ENCODE data around the gene CDCA3.

The CDCA3 gene

GRCh38 chr12:6852651-6853354 is 1.7 kb upstream of the CDCA3 start:
- DNase-seq = peak in 1 of 2 experiments; percentile 47

GRCh38 chr12:6851921-6852650 is 1.0 kb upstream of the CDCA3 start, which contains the start of gene USP5:
TSS of gene USP5 (plus strand) at chr12:6852150. CDS start at chr12:6852180, 30 bp downstream.
- peak; percentile 100 for DNase-seq

GRCh38 chr12:6850796-6851152 is 312 bp downstream of the CDCA3 start:
- no peak for DNase-seq

- DNase-seq = no peak
Measured at GRCh38 chr12:6849976-6850560, 1.0 kb downstream of the CDCA3 start.

- no peak for DNase-seq
Measured at GRCh38 chr12:6849427-6849826, 1.7 kb downstream of the CDCA3 start.

GRCh38 chr12:6847676-6848075 is 3.4 kb downstream of the CDCA3 start:
- DNase-seq = no peak

- no peak for DNase-seq
Measured at GRCh38 chr12:6846316-6846869, 4.7 kb downstream of the CDCA3 start.

- no peak for DNase-seq
Measured at GRCh38 chr12:6845395-6845794, 5.7 kb downstream of the CDCA3 start.

GRCh38 chr12:6843118-6843902 is 7.8 kb downstream of the CDCA3 start:
- DNase-seq = peak in 1 of 2 experiments; percentile 22

- DNase-seq = no peak
Measured at GRCh38 chr12:6842075-6842474, 9.0 kb downstream of the CDCA3 start.

- DNase-seq = no peak
Measured at GRCh38 chr12:6840761-6841515, 10.1 kb downstream of the CDCA3 start, which contains the start of gene GNB3. TSS of gene GNB3 (plus strand) at chr12:6840925. CDS start at chr12:6841288, 363 bp downstream.

GRCh38 chr12:6840330-6840729 is 10.8 kb downstream of the CDCA3 start:
- no peak for DNase-seq

- DNase-seq = no peak
Measured at GRCh38 chr12:6839482-6840201, 11.4 kb downstream of the CDCA3 start.

GRCh38 chr12:6838854-6839253 is 12.2 kb downstream of the CDCA3 start:
- no peak for DNase-seq

- no peak for DNase-seq
Measured at GRCh38 chr12:6837370-6838060, 13.6 kb downstream of the CDCA3 start.

- no peak for DNase-seq
Measured at GRCh38 chr12:6836851-6837250, 14.2 kb downstream of the CDCA3 start.

GRCh38 chr12:6834873-6835272 is 16.2 kb downstream of the CDCA3 start:
- no peak for DNase-seq

- no peak for DNase-seq
Measured at GRCh38 chr12:6834254-6834653, 16.8 kb downstream of the CDCA3 start.

- DNase-seq = no peak
Measured at GRCh38 chr12:6833189-6833890, 17.7 kb downstream of the CDCA3 start.

GRCh38 chr12:6832125-6832524 is 19.0 kb downstream of the CDCA3 start:
- DNase-seq = no peak

Data from SW 1271 (cell line).